Measurements from ENCODE around the gene SH3PXD2A.
"Not testable (repeated sequence)": the region's sequence is repeated elsewhere in the genome, so short reads cannot be mapped to it uniquely, and the experiment has no call there.

SH3PXD2A gene

DNA sequence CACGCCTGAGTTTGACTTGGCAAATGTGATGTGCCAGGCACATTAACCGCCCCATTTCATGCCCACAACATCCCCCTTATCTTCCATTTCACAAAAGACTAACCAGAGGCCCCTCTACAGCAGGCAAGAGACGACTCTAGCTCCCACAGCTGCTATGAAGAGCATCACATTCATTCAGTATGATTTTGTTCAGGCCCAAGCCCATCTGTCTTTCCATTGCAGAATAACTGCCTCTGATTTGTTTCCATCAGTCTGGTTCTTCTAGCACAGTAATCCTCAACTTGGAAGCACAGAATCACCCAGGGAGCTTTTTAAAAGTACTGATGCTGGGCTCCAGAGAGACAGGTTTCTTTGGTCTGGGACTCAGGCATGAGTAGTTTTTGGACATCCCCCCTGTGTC lies 192.1 kb downstream of the SH3PXD2A start:
- H3K4me1 Mint-ChIP-seq = peaks cover 12% of the 10 kb centered on the region
- no peak overlapping the region for H3K4me3 Mint-ChIP-seq
- H3K27ac Mint-ChIP-seq = no peak overlapping the region
- no peak for ATAC-seq
- no peak for DNase-seq
- H3K27me3 Mint-ChIP-seq = no peaks in the 10 kb centered on the region
- no peaks in the 10 kb centered on the region for H3K9me3 Mint-ChIP-seq
- peaks cover 3% of the 10 kb centered on the region for H3K36me3 Mint-ChIP-seq (ENCODE audit: low read depth)

DNA sequence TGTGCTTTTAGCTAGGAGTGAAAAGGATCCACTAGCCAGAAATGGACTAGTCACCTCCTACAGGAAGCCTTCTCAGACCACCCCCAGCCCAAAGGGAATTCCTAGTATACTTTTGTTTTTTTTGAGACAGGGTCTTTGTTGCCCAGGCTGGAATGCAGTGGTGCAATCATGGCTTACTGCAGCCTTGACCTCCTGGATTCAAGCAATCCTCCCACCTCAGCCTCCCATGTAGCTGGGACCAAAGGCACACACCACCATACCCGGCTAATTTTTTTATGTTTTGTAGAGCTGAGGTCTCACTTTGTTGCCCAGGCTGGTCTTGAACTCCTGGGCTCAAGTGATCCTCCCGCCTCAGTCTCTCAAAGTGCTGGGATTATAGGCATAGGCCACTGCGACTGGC lies 192.7 kb downstream of the SH3PXD2A start:
- H3K27me3 Mint-ChIP-seq; H3K4me3 Mint-ChIP-seq; H3K9me3 Mint-ChIP-seq; H3K36me3 Mint-ChIP-seq (ENCODE audit: low read depth); DNase-seq; H3K27ac Mint-ChIP-seq; ATAC-seq: not testable (repeated sequence)
- H3K4me1 Mint-ChIP-seq = peaks cover 11% of the 10 kb centered on the region

DNA sequence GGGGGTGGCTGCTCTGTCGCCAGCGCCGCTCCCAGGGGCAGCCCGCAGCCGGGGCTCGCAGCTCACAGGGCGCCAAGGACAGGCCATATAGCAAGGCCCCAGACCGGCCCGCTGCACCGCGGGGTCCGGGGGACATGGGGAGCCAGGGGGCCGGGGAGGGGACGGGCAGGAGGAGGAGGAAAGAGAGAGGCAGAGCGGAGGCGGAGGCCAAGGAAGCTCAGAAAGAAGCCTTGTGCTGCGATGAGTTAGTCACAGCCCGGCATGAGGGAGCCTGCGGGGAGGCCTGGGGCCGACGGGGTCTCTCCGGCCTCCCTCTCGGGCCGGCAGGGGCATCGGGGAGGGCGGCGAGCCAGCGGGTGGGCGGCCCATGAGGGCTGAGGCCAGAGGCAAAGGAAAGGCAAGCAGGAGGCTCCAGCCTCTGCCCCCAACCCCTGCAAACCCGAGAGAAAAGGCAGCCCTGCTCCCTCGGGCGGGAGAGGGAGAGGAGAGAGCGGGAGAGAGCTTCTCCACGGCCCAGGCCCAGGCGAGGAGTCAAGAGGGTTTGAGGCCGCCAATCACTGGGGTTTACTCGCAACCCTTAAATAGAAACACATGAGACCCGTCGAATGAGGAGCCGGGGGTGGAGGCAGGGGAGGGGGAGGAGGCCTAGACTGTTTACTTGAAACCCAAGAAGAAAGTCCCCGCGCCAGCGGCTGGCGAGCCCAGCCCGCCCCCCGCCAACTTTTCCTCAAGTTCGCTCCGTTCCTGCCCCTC lies 194.0 kb downstream of the SH3PXD2A start:
- Mint-ChIP-seq H3K4me1 (peaks cover 11% of the 10 kb centered on the region), H3K4me3 (peak overlapping the region; percentile 83), H3K36me3 (ENCODE audit: low read depth) (peaks cover 3% of the 10 kb centered on the region), H3K9me3 (peaks cover 7% of the 10 kb centered on the region), H3K27me3 (no peaks in the 10 kb centered on the region), H3K27ac (peak overlapping the region; percentile 31)
- ATAC-seq (peak; percentile 13), DNase-seq (no peak)

DNA sequence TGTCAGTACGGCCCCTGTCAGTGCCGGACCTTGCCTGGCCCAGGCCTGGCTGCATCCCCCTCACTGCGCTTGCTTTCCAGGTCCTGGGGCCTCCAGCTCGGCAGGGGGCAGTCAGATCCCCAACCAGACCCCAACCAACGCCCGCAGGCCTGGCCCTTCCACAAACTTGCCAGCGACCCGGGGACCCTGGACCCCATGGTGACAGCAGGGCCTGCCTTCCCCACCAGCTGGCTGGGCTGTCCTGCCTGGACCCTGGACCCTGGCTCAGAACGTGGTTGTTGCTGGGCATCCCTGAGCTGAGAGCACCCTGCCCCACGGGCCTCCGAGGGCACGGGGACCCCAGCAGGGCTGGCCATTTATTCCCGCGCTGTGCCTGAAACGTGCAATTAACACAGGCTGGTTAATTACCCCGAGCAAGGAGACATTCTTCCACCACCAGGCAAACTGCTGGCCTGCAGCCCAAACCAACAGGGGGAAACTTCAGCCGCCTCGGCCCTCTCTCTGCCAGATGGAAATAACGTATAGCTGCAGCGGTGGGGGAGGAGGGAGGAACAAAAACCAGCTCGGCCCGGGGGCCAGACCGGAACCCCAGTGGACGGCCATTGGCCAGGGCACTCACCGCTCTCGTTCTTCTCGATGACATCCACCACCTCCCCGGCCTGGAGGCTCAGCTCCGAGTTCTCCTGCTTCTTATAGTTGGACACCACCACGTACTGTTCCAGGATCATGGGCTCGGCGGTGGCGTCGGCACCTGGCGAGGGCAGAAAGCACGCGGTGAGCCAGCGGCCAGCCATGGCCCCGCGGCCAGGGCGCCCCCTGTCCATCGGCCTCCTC lies 194.8 kb downstream of the SH3PXD2A start:
- Mint-ChIP-seq H3K4me3 (peak overlapping the region; percentile 83), H3K4me1 (peaks cover 11% of the 10 kb centered on the region), H3K9me3 (peaks cover 7% of the 10 kb centered on the region), H3K27me3 (no peaks in the 10 kb centered on the region), H3K27ac (peak overlapping the region; percentile 78), H3K36me3 (ENCODE audit: low read depth) (peaks cover 3% of the 10 kb centered on the region)
- peak; percentile 33 for DNase-seq
- ATAC-seq = peak; percentile 21

DNA sequence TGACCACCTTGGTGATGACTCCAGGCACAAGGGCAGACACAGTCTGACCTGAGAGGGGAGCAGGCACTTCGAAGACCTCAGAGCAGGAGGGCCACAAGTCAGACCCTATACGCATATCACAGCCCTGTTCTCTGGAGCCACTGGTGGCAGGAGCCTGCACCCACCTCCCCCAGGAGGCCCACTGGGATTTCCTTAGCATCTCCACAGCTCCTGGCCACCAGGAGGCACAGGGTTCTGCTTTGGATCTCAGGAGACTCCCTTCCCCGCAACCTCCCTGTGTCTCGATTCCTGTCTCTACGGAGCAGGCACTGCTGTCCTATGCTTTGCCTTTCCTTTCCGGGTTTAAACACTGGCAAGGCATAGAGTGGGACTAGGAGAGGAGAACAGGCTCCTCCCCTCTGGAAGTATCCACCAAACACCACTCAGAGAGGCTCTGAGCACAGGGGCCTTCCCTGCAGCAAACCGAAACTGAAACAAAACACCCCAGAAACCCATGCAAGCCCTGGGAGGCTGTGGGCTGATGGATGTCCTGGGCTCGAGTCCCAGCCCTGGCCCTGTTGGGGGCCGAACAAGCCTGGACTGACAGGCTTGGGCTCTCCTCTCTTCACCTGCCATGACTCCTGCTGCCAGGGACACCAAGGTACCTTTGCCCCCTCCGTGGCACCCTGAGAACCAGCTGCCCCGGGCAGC lies 195.6 kb downstream of the SH3PXD2A start:
- peaks cover 11% of the 10 kb centered on the region for H3K4me1 Mint-ChIP-seq
- peak overlapping the region; percentile 83 for H3K4me3 Mint-ChIP-seq
- H3K27me3 Mint-ChIP-seq = no peaks in the 10 kb centered on the region
- peaks cover 3% of the 10 kb centered on the region for H3K36me3 Mint-ChIP-seq (ENCODE audit: low read depth)
- ATAC-seq (peak; percentile 90), DNase-seq (peak; percentile 57)
- peak overlapping the region; percentile 78 for H3K27ac Mint-ChIP-seq
- H3K9me3 Mint-ChIP-seq = peaks cover 7% of the 10 kb centered on the region

DNA sequence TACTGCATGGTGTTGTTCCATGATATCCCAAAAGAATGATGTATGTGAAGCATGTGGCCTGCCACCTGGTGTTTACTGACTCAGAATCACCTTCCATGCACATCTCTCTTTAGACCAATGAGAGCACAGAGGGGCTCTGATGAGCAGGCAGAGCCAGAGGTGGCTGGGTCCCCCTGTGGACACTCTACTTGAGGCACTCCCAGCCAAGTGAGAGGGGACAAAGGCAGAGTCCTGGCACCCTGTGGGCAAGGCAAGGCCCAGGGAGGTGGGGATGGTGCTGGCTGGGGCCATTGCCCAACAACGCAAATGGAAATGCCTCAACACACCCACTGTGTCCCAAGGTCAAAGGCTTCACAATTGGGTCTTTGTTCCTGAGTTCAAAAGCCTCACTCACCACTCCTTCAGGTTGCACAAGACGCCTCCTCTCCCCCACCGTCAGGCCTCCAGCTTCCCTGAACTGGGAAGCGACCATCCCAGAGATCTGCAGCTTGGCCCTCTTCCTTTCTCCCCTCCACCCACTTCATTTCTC lies 197.3 kb downstream of the SH3PXD2A start:
- Mint-ChIP-seq H3K9me3 (peaks cover 7% of the 10 kb centered on the region), H3K4me3 (no peak overlapping the region), H3K27ac (no peak overlapping the region), H3K36me3 (ENCODE audit: low read depth) (peaks cover 3% of the 10 kb centered on the region), H3K27me3 (no peaks in the 10 kb centered on the region), H3K4me1 (peaks cover 11% of the 10 kb centered on the region)
- no peak for DNase-seq
- ATAC-seq = no peak

DNA sequence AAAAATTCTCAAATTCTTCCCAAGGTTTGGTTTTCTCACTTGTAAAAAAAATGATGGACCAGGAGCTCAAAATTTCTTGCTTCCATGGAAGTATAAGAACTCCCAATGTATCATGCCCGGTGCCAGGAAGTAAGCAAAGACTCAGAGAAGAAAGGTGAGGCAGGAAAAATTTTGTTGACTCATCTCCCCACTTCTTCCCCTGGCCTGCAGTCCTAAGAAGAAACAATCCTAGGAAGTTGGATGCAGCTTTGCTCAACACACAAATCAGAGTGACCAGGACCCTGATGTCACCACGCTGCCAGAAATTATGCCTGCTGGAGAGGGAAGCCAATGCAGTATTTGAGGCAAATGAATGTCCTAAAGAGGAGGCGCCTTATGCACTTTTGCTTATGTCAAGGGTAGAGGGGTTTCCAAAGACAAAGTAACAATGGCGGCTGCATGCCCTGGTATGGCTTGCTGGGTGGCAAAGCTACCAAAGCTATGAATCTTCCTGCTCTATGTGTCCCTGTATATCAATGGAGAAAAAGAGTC lies 198.2 kb downstream of the SH3PXD2A start:
- Mint-ChIP-seq H3K9me3 (peaks cover 7% of the 10 kb centered on the region), H3K4me3 (no peak overlapping the region), H3K27ac (no peak overlapping the region), H3K4me1 (peaks cover 11% of the 10 kb centered on the region), H3K36me3 (ENCODE audit: low read depth) (peaks cover 3% of the 10 kb centered on the region), H3K27me3 (no peaks in the 10 kb centered on the region)
- no peak for DNase-seq
- no peak for ATAC-seq

DNA sequence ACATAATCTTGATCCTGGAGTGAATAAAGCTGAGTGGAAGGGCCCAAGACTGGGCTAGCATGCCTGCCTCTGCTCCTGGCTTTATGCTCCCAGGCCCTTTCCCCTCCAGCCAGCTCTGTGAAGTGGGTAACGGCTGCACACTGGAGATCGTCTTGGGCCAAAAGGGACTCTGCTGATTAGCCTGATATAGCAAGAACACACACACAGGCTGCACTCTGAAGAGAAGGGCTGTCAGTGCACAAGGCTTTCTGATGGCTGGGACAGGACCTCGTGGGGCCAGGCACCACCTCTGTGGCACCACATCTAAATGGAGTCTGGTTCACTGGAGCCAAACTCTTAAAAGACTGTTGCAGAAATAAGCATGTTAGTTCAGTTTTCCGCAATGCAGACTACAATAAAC lies 200.5 kb downstream of the SH3PXD2A start:
- Mint-ChIP-seq H3K4me1 (peaks cover 6% of the 10 kb centered on the region), H3K27ac (no peak overlapping the region), H3K36me3 (ENCODE audit: low read depth) (peaks cover 3% of the 10 kb centered on the region), H3K4me3 (no peak overlapping the region), H3K9me3 (peaks cover 7% of the 10 kb centered on the region), H3K27me3 (no peaks in the 10 kb centered on the region)
- no peak for ATAC-seq
- DNase-seq = no peak

DNA sequence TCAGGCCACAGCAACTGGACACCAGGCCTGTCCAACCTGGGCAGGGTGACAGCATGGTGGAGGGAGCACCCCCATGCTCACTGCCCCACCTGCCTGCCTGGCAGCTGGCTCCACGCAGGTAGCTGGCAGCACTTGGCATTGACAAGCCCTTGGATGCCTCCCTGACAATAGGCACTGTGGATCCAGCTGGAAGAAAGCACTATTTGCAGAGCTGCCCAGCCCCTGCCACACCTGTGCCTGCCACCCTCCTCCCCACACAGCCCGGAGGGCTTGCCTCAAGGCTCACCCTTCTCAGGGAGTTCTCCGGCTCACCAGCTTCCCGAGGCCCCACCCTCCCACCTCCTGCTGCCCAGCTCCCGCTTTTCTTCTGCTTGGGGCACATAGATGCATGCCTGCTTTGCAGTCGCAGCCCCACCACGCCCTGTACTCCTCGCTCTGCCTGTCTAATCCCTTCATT lies 201.8 kb downstream of the SH3PXD2A start:
- peaks cover 3% of the 10 kb centered on the region for H3K36me3 Mint-ChIP-seq (ENCODE audit: low read depth)
- no peak for ATAC-seq
- H3K27ac Mint-ChIP-seq = no peak overlapping the region
- no peak for DNase-seq
- H3K4me3 Mint-ChIP-seq = no peak overlapping the region
- H3K4me1 Mint-ChIP-seq = no peaks in the 10 kb centered on the region
- no peaks in the 10 kb centered on the region for H3K27me3 Mint-ChIP-seq
- H3K9me3 Mint-ChIP-seq = peaks cover 7% of the 10 kb centered on the region

DNA sequence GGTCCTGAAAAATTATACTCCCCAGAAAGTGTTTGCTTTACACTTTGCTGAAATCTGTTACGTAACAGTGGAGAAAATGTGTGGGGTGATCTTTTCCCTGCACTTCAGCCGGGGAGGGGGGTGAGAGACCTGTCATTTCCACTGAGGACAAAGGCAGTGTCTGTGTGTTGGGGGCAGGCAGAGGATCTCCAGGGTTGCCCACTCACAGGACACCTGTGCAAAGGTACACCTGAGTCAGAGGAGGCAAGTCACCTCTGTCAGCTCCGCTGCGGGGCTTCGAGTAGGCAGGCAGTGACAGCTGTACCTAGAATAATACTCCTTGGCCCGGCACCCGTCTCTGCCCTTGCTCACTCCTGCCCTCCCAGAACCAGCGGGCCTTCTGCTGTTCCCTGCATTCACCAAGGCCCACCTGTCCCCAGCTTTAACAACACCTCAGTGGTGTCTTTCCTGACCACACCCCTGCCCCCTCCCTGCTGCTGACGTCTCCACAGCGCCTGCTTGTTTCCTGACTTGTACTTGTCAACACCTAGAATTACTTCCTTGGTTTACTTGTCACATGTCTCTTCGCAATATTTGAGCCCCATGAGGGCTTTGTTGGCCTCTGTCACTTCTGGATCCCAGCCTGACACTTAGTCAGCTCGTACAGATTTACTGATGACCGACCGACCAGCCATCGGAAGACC lies 202.6 kb downstream of the SH3PXD2A start:
- Mint-ChIP-seq H3K27me3 (no peaks in the 10 kb centered on the region), H3K4me3 (no peak overlapping the region), H3K4me1 (no peaks in the 10 kb centered on the region), H3K36me3 (ENCODE audit: low read depth) (no peaks in the 10 kb centered on the region), H3K9me3 (peaks cover 7% of the 10 kb centered on the region), H3K27ac (no peak overlapping the region)
- ATAC-seq (no peak), DNase-seq (no peak)

DNA sequence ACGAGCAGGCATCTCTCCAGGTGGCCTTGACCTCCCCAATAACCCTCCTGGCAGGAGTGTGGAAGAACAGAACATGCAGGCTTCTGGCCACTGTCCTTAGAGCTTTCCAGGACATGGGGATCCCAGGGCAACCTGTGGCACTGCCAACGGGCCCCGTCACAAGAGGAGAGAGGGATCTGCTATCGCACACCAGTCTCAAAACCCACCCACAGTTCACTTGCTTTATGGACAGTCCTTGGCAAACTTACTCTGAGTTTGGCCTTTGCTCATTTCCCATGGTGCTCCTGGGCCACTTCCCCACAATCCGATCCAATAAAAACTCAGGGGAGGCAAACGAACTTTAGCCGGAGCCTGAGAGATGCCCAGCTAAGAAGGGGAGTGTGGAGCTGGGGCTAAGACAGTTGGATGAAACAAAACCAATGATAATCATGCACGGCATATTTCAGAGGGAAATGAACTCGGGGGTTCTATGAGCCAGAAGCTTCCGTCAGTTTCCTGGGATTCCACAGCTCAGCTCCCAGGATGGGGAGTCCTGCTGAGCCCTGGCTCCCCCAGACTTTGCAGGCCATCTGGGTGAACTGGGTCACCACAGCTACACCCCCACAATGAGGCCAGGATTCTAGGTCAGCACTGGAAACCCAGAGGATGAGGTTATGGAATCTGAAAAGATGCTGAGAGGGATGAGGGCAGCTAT lies 203.4 kb downstream of the SH3PXD2A start:
- H3K27me3 Mint-ChIP-seq = no peaks in the 10 kb centered on the region
- H3K9me3 Mint-ChIP-seq = no peaks in the 10 kb centered on the region
- no peaks in the 10 kb centered on the region for H3K36me3 Mint-ChIP-seq (ENCODE audit: low read depth)
- no peak overlapping the region for H3K27ac Mint-ChIP-seq
- no peak overlapping the region for H3K4me3 Mint-ChIP-seq
- ATAC-seq = no peak
- no peak for DNase-seq
- no peaks in the 10 kb centered on the region for H3K4me1 Mint-ChIP-seq

DNA sequence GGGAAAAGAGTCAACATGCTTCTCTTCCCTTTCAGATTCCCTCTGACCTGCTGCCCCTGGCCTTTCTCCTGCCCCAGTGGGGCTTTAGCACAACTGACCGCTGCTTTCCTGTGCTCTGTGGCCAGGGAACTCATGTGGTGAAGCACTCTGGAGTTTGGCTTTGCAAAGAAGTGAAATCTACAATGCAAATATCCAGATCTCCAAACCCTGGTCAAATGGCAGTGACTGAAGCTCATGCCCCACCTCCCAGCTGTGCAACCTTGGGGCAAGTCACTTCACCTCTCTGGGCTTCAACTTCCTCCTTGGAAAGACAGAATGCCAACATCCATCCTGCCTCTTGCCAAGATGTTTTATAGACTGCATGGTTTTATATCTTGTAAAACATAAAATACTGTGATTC lies 204.0 kb downstream of the SH3PXD2A start:
- no peaks in the 10 kb centered on the region for H3K9me3 Mint-ChIP-seq
- H3K36me3 Mint-ChIP-seq (ENCODE audit: low read depth) = no peaks in the 10 kb centered on the region
- H3K4me1 Mint-ChIP-seq = no peaks in the 10 kb centered on the region
- no peak overlapping the region for H3K4me3 Mint-ChIP-seq
- ATAC-seq (no peak), DNase-seq (no peak)
- no peak overlapping the region for H3K27ac Mint-ChIP-seq
- H3K27me3 Mint-ChIP-seq = no peaks in the 10 kb centered on the region

DNA sequence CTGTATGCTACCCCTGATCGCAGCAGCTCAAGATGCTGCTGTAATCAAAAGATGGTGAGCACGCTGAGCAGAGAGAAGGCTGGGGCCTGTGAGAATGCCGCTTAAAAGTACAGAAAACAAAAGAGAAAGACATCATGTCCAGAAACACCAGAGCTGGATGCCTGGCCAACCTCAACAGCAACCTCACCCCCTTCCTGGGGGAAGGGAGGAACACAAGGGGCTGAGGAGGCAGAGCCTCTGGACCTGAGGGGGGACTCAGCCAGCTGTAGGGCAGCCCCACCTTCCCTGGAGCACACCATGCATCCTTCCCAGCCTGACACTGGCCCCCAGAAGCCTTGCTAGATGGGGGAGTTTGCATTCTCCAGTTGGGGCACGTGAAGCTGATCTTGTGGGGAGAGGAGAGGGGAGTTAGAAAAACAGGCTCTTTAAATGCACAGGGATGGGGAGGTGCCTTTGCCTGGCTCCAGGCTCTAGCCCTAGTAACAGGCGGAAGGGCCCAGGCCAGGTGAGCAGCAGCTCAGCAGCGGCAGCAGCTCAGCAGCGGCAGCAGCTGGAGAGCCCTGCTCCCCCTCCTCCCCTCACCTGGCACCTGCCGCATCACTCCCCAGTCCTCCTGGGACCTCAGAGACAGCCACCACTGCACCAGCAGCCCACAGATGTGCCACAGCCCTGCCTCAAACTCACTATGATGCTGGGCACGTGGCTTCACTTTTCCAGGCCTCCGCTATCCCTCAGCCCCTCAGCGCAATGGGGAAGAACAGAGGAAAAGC lies 205.5 kb downstream of the SH3PXD2A start:
- no peaks in the 10 kb centered on the region for H3K36me3 Mint-ChIP-seq (ENCODE audit: low read depth)
- no peaks in the 10 kb centered on the region for H3K27me3 Mint-ChIP-seq
- H3K4me3 Mint-ChIP-seq = no peak overlapping the region
- ATAC-seq (no peak), DNase-seq (no peak)
- no peak overlapping the region for H3K27ac Mint-ChIP-seq
- H3K9me3 Mint-ChIP-seq = no peaks in the 10 kb centered on the region
- no peaks in the 10 kb centered on the region for H3K4me1 Mint-ChIP-seq
